Omental fat pad (tissue), 4 donors: Measurements from ENCODE around the gene CAPN11. TPM values are rescaled to one million over a fixed set of nuclear protein-coding genes. Genes with fewer than 3 reads are reported as not detected.

Source experiments
- ATAC-seq: fragments of 150-250 bp; one replicate; pipeline ENCODE4 v1.9.1; 2016; ENCODE audit warnings: mild to moderate bottlenecking, moderate library complexity; ENCODE audit not compliant: low FRiP score
- DNase-seq: peaks from one replicate; pipeline ENCODE4 v3.0.0-alpha.2; 2019; ENCODE audit warnings: low spot score
- CTCF ChIP-seq, 3 donors: fragments of 450-650 bp; IDR thresholded peaks; one replicate each; pipeline ENCODE4 v1.5.1; 2016 to 2017; ENCODE audit warnings: antibody characterized with exemption in 3 of 3, mild to moderate bottlenecking in 3 of 3, moderate library complexity in 2 of 3
- total RNA-seq, 4 donors: library from RNA; depleted of rRNA; stranded (reverse); fragments of >200 nt; gene quantifications; one replicate each; pipeline ENCODE4 v1.1.0, GENCODE V29; 2016

Gene CAPN11
- 1 to 10 TPM in 3 of 4 donors, under 1 TPM in 1; 0.09 to 8.4 (median 3.3) TPM for total RNA-seq

- ATAC-seq = no peak
- no peak for TF ChIP-seq CTCF (IDR thresholded peaks at IDR 0.05)
- DNase-seq = no peak
Measured at GRCh38 chr6:44158770-44159228, at the start of gene CAPN11. Gene CAPN11, plus strand, starts transcription at chr6:44158820. Its CDS starts 29 bp downstream, at chr6:44158849.

GRCh38 chr6:44109212-44109611, 49.4 kb upstream of the CAPN11 start:
- ATAC-seq (no peak), DNase-seq (no peak)
- no peak for TF ChIP-seq CTCF (IDR thresholded peaks at IDR 0.05)

GRCh38 chr6:44110005-44110676, 48.5 kb upstream of the CAPN11 start:
- no peak for TF ChIP-seq CTCF (IDR thresholded peaks at IDR 0.05)
- no peak for DNase-seq

GRCh38 chr6:44110966-44111365, 47.7 kb upstream of the CAPN11 start:
- ATAC-seq = no peak
- TF ChIP-seq CTCF (IDR thresholded peaks at IDR 0.05) = no peak
- DNase-seq = no peak

More at GRCh38 chr6:44110005-44110676, 48.5 kb upstream of the CAPN11 start:
- ATAC-seq = no peak

- no peak for TF ChIP-seq CTCF (IDR thresholded peaks at IDR 0.05)
- ATAC-seq = no peak
Measured at GRCh38 chr6:44111434-44112417, 46.9 kb upstream of the CAPN11 start.

GRCh38 chr6:44113414-44113813, 45.2 kb upstream of the CAPN11 start:
- DNase-seq (no peak), ATAC-seq (no peak)
- no peak for TF ChIP-seq CTCF (IDR thresholded peaks at IDR 0.05)

More at GRCh38 chr6:44111434-44112417, 46.9 kb upstream of the CAPN11 start:
- no peak for DNase-seq
